Measurements from ENCODE around the gene CD7. TPM values are rescaled to one million over a fixed set of nuclear protein-coding genes. Genes with fewer than 3 reads are reported as not detected.

CD7 gene
- total RNA-seq, 1 donor from 2014 or later, result 1.0 TPM

GRCh38 chr17:82318772-82319606 is 1.6 kb upstream of the CD7 start:
- H3K9me3 Mint-ChIP-seq (ENCODE audit: unreplicated experiment), result no peaks in the 10 kb centered on the region
- no peak overlapping the region for H3K4me3 Mint-ChIP-seq (ENCODE audit: unreplicated experiment)
- no peak for DNase-seq (ENCODE audit: extremely low spot score, unreplicated experiment)
- H3K4me1 Mint-ChIP-seq (ENCODE audit: unreplicated experiment), result peaks cover 3% of the 10 kb centered on the region
- TF ChIP-seq CTCF (IDR thresholded peaks at IDR 0.05), result no peak
- no peaks in the 10 kb centered on the region for H3K36me3 Mint-ChIP-seq (ENCODE audit: unreplicated experiment)
- peaks cover 9% of the 10 kb centered on the region for H3K27me3 Mint-ChIP-seq (ENCODE audit: unreplicated experiment)
- H3K27ac Mint-ChIP-seq (ENCODE audit: unreplicated experiment), result no peak overlapping the region

GRCh38 chr17:82318169-82318498 is 726 bp upstream of the CD7 start:
- no peak for TF ChIP-seq CTCF (IDR thresholded peaks at IDR 0.05)
- no peak for DNase-seq (ENCODE audit: extremely low spot score, unreplicated experiment)
- Mint-ChIP-seq H3K27me3 (ENCODE audit: unreplicated experiment) (peaks cover 11% of the 10 kb centered on the region), H3K4me1 (ENCODE audit: unreplicated experiment) (peaks cover 3% of the 10 kb centered on the region), H3K9me3 (ENCODE audit: unreplicated experiment) (no peaks in the 10 kb centered on the region), H3K27ac (ENCODE audit: unreplicated experiment) (no peak overlapping the region), H3K4me3 (ENCODE audit: unreplicated experiment) (no peak overlapping the region), H3K36me3 (ENCODE audit: unreplicated experiment) (no peaks in the 10 kb centered on the region)

GRCh38 chr17:82316651-82317393 is 586 bp downstream of the CD7 start:
- Mint-ChIP-seq H3K4me3 (ENCODE audit: unreplicated experiment) (no peak overlapping the region), H3K4me1 (ENCODE audit: unreplicated experiment) (peaks cover 3% of the 10 kb centered on the region), H3K36me3 (ENCODE audit: unreplicated experiment) (no peaks in the 10 kb centered on the region), H3K9me3 (ENCODE audit: unreplicated experiment) (no peaks in the 10 kb centered on the region), H3K27me3 (ENCODE audit: unreplicated experiment) (peaks cover 11% of the 10 kb centered on the region), H3K27ac (ENCODE audit: unreplicated experiment) (no peak overlapping the region)
- no peak for DNase-seq (ENCODE audit: extremely low spot score, unreplicated experiment)
- TF ChIP-seq CTCF (IDR thresholded peaks at IDR 0.05), result no peak

- Mint-ChIP-seq H3K36me3 (ENCODE audit: unreplicated experiment) (no peaks in the 10 kb centered on the region), H3K27ac (ENCODE audit: unreplicated experiment) (no peak overlapping the region), H3K4me1 (ENCODE audit: unreplicated experiment) (peaks cover 2% of the 10 kb centered on the region), H3K4me3 (ENCODE audit: unreplicated experiment) (no peak overlapping the region), H3K9me3 (ENCODE audit: unreplicated experiment) (no peaks in the 10 kb centered on the region), H3K27me3 (ENCODE audit: unreplicated experiment) (peaks cover 11% of the 10 kb centered on the region)
- no peak for TF ChIP-seq CTCF (IDR thresholded peaks at IDR 0.05)
- no peak for DNase-seq (ENCODE audit: extremely low spot score, unreplicated experiment)
Measured at GRCh38 chr17:82315703-82316358, 1.6 kb downstream of the CD7 start.
